HepG2 (cell line): ENCODE data around the gene XXYLT1. TPM values are rescaled to one million over a fixed set of nuclear protein-coding genes. Genes with fewer than 3 reads are reported as not detected.

Source experiments
- ATAC-seq: fragments of 200-7000 bp; cut with Tn5 transposase; 3 replicates; pipeline ENCODE4 v1.9.1; 2020; ENCODE audit warnings: mild to moderate bottlenecking, moderate library complexity
- BruUV-seq: library from RNA; stranded (reverse); fragments of 400-500 nt; replicated peaks from 2 replicates; lab custom pipeline; 2021; lab: Mats Ljungman, UMichigan
- CTCF ChIA-PET: fragments of 300-600 bp; formaldehyde crosslinking; extraction: SDS; loops from one replicate; lab custom pipeline; 2021; ENCODE audit warnings: low total read pairs, inconsistent platforms, low intra/inter-chr PET ratio; lab: Yijun Ruan, JAX
- POLR2A ChIA-PET: fragments of 350-600 bp; sonication (Branson Sonifier 250); formaldehyde crosslinking; loops from one replicate; lab custom pipeline; 2020; ENCODE audit warnings: antibody characterized with exemption, inconsistent platforms; lab: Yijun Ruan, JAX
- DNase-seq: peaks from one replicate; pipeline ENCODE4 v3.0.0-alpha.2; 2015; ENCODE audit warnings: low spot score
- FAIRE-seq: peaks from 3 replicates; lab custom pipeline; 2011; peaks lifted over from hg19 to GRCh38; lab: Jason Lieb, UNC
- H2AFZ ChIP-seq: one replicate; pipeline ENCODE4 v1.6.1; 2011; ENCODE audit warnings: low read length, inconsistent platforms
- H3K27ac ChIP-seq: fragments of 300-600 bp; 3 replicates; pipeline ENCODE4 v1.8.0; 2011; ENCODE audit warnings: mixed run types, mild to moderate bottlenecking, mixed read lengths, low read length, inconsistent platforms; ENCODE audit not compliant: insufficient read depth; ENCODE audit errors: extremely low read length
- H3K27me3 ChIP-seq, 2 experiments: fragments of 200-600 bp in 1 of 2; 2 replicates in 1 of 2; 3 replicates in 1 of 2; pipeline versions ENCODE4 v1.6.0 to v1.8.0; 2011; ENCODE audit warnings: low read length in 2 of 2, mild to moderate bottlenecking in 2 of 2, moderate library complexity in 2 of 2, inconsistent platforms in 1 of 2; ENCODE audit not compliant: insufficient read depth in 2 of 2, control insufficient read depth in 1 of 2
- H3K36me3 ChIP-seq, 2 experiments: fragments of 200-600 bp in 1 of 2; replicated peaks in 1 of 2; 2 replicates in 1 of 2; 3 replicates in 1 of 2; pipeline versions ENCODE4 v1.5.1 to v1.8.0; 2011; ENCODE audit warnings: low read length in 2 of 2, inconsistent platforms in 1 of 2; ENCODE audit not compliant: insufficient read depth in 2 of 2, control insufficient read depth in 1 of 2
- H3K4me1 ChIP-seq: 2 replicates; pipeline ENCODE4 v1.5.1; 2012; ENCODE audit warnings: low read length, inconsistent platforms; ENCODE audit not compliant: insufficient read depth
- H3K4me2 ChIP-seq: 2 replicates; pipeline ENCODE4 v1.6.0; 2011; ENCODE audit warnings: low read depth, low read length, inconsistent platforms
- H3K4me3 ChIP-seq, 3 experiments: fragments of 200-600 bp in 1 of 3; sonication (generic), shearing (Covaris generic) in 1 of 3; replicated peaks in 1 of 3; 2 replicates each; pipeline ENCODE4 v1.5.1; 2011 to 2016; ENCODE audit warnings: low read length in 3 of 3, inconsistent platforms in 2 of 3, low read depth in 2 of 3, mild to moderate bottlenecking in 2 of 3, control low read depth in 1 of 3, mixed read lengths in 1 of 3; ENCODE audit not compliant: insufficient read depth in 1 of 3
- H3K79me2 ChIP-seq: one replicate; pipeline ENCODE4 v1.6.1; 2011; ENCODE audit warnings: low read length, inconsistent platforms; ENCODE audit not compliant: insufficient read depth
- H3K9ac ChIP-seq: 2 replicates; pipeline ENCODE4 v1.6.0; 2011; ENCODE audit warnings: mild to moderate bottlenecking, low read depth, low read length, inconsistent platforms; ENCODE audit not compliant: insufficient read depth
- H3K9me3 ChIP-seq: 2 replicates; pipeline ENCODE4 v1.5.1; 2012; ENCODE audit warnings: mild to moderate bottlenecking, low read length
- H4K20me1 ChIP-seq: 2 replicates; pipeline ENCODE4 v1.6.0; 2011; ENCODE audit warnings: inconsistent platforms, mild to moderate bottlenecking, low read length, moderate library complexity; ENCODE audit not compliant: insufficient read depth
- FOXK2 ChIP-seq: fragments of 450-650 bp; IDR thresholded peaks from 2 replicates; pipeline ENCODE4 v1.6.1; 2016
- IKZF5 ChIP-seq: IDR thresholded peaks from 2 replicates; pipeline ENCODE4 v1.6.1; 2018; ENCODE audit warnings: missing genetic modification reagents, mild to moderate bottlenecking, missing compliant biosample characterization
- SNAPC5 ChIP-seq: sonication (generic); formaldehyde crosslinking; IDR thresholded peaks from 2 replicates; pipeline ENCODE4 v1.8.1; 2023; ENCODE audit warnings: mild to moderate bottlenecking, missing genetic modification reagents, borderline replicate concordance
- ZNF431 ChIP-seq: sonication (generic); formaldehyde crosslinking; IDR thresholded peaks from 2 replicates; pipeline ENCODE4 v1.9.0; 2022; ENCODE audit warnings: missing genetic modification reagents, low read depth, mild to moderate bottlenecking, borderline replicate concordance
- ZNF501 ChIP-seq: sonication (generic); formaldehyde crosslinking; IDR thresholded peaks from 2 replicates; pipeline ENCODE4 v1.5.1; 2020; ENCODE audit warnings: mild to moderate bottlenecking, moderate library complexity, missing genetic modification reagents
- ZNF564 ChIP-seq: sonication (generic); formaldehyde crosslinking; IDR thresholded peaks from 2 replicates; pipeline ENCODE4 v1.8.1; 2023; ENCODE audit warnings: mild to moderate bottlenecking, missing genetic modification reagents
- ZNF674 ChIP-seq: sonication (generic); formaldehyde crosslinking; IDR thresholded peaks from 2 replicates; pipeline ENCODE4 v1.5.0; 2020; ENCODE audit warnings: low read depth, mild to moderate bottlenecking, missing genetic modification reagents
- ZNF710 ChIP-seq: sonication (generic); formaldehyde crosslinking; IDR thresholded peaks from 2 replicates; pipeline ENCODE4 v1.5.0; 2020; ENCODE audit warnings: mild to moderate bottlenecking, missing genetic modification reagents, borderline replicate concordance
- WGBS: methylation state at CpG from one replicate; pipeline ENCODE4 v1.1.6; 2017; ENCODE audit warnings: low lambda C conversion rate; 5-methylcytosine and 5-hydroxymethylcytosine counted together
- in situ Hi-C: cut with HindIII; loops from 2 replicates; pipeline ENCODE4 v1.10.0; 2017; ENCODE audit warnings: low pct_unique_long_range_greater_than_20kb; ENCODE audit not compliant: extremely low pct_ligation_motif_present
- intact Hi-C: fragments of 100-400 bp; cut with micrococcal nuclease; formaldehyde crosslinking; loops from one replicate; pipeline ENCODE4 v1.10.0; 2022; ENCODE audit not compliant: unreplicated experiment
- polyA plus RNA-seq, 8 experiments: library from polyadenylated mRNA; depleted of rRNA in 3 of 8; stranded (reverse) in 7 of 8; unstranded in 1 of 8; fragments of >200 nt; fragmentation: Illumina TruSeq in 4 of 8; extraction: Trizol in 4 of 8; gene quantifications; 2 replicates each; pipeline versions ENCODE4 v1.2.1 to v1.2.3, GENCODE V29; 2011 to 2016; ENCODE audit warnings: low read depth in 4 of 8, missing spikeins in 1 of 8, mixed read lengths in 1 of 8; ENCODE audit not compliant: insufficient read depth in 1 of 8
- total RNA-seq, 5 experiments: library from RNA; depleted of rRNA; stranded (reverse); fragments of >200 nt; fragmentation: Illumina TruSeq; extraction: Trizol; gene quantifications; 2 replicates each; pipeline ENCODE4 v1.2.3, GENCODE V29; 2016; ENCODE audit warnings: low read depth in 1 of 5
- TF ChIP-seq, protein P1 (sequence below): sonication (generic); formaldehyde crosslinking; IDR thresholded peaks from 2 replicates; pipeline ENCODE4 v1.4.0; 2020; ENCODE audit warnings: missing genetic modification reagents, borderline replicate concordance
- TF ChIP-seq, protein P2 (sequence below): sonication (generic); formaldehyde crosslinking; IDR thresholded peaks from 2 replicates; pipeline ENCODE4 v1.9.0; 2022; ENCODE audit warnings: low read depth, missing genetic modification reagents
- TF ChIP-seq, protein P3 (sequence below): sonication (generic); formaldehyde crosslinking; IDR thresholded peaks from 2 replicates; pipeline ENCODE4 v1.8.1; 2023; ENCODE audit warnings: missing genetic modification reagents, inconsistent platforms, borderline replicate concordance

XXYLT1 gene
- total and polyA plus RNA-seq, 2 of the 13 experiments (the other 11 are each of a cell fraction or from before 2014, with no cell fraction given), result 17.7 to 19.0 TPM

DNA sequence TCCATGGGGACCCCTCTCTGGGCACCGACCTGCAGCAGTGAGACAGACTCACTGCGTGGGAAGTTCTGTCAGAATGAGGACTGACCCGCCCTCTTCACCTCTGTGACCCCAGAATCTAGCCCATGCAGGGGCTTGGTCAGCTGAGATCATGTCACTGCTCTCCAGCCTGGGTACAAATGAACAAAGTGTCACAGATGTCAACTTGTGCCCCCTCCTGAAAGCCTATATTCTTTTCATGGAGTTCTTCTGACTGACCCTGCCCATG, 210.8 kb downstream of the XXYLT1 start:
- ATAC-seq, result no peak
- POLR2A ChIA-PET, result no interaction called here
- Histone ChIP-seq H2AFZ (no peak overlapping the region), H3K4me2 (peak overlapping the region; percentile 53), H4K20me1 (no peaks in the 10 kb centered on the region), H3K4me1 (peaks cover 49% of the 10 kb centered on the region), H3K27ac (no peak overlapping the region), H3K9ac (no peak overlapping the region), H3K4me3 (peak overlapping the region in 1 of 3 experiments; percentile 10; a peak in 1 of 6 replicates), H3K9me3 (no peaks in the 10 kb centered on the region), H3K27me3 (peaks cover 3 to 14% of the 10 kb centered on the region in 2 experiments; a peak in 1 of 5 replicates), H3K79me2 (no peaks in the 10 kb centered on the region), H3K36me3 (no peaks in the 10 kb centered on the region)
- TF ChIP-seq, protein P1, sequence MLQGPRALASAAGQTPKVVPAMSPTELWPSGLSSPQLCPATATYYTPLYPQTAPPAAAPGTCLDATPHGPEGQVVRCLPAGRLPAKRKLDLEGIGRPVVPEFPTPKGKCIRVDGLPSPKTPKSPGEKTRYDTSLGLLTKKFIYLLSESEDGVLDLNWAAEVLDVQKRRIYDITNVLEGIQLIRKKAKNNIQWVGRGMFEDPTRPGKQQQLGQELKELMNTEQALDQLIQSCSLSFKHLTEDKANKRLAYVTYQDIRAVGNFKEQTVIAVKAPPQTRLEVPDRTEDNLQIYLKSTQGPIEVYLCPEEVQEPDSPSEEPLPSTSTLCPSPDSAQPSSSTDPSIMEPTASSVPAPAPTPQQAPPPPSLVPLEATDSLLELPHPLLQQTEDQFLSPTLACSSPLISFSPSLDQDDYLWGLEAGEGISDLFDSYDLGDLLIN, result 0 out of 2 replicates have a peak, but pooled peaks have one; percentile 18
- TF ChIP-seq ZNF431 (CRISPR knock-in tag) (0 out of 2 replicates have a peak, but pooled peaks have one; percentile 29), ZNF674 (no peak), FOXK2 (no peak), ZNF710 (CRISPR knock-in tag) (0 out of 2 replicates have a peak, but pooled peaks have one; percentile 51), SNAPC5 (CRISPR knock-in tag) (no peak), ZNF501 (0 out of 2 replicates have a peak, but pooled peaks have one; percentile 25), IKZF5 (CRISPR knock-in tag) (peak; percentile 4; the same call in 1 of the 2 replicates), ZNF564 (no peak)
- TF ChIP-seq, protein P2, sequence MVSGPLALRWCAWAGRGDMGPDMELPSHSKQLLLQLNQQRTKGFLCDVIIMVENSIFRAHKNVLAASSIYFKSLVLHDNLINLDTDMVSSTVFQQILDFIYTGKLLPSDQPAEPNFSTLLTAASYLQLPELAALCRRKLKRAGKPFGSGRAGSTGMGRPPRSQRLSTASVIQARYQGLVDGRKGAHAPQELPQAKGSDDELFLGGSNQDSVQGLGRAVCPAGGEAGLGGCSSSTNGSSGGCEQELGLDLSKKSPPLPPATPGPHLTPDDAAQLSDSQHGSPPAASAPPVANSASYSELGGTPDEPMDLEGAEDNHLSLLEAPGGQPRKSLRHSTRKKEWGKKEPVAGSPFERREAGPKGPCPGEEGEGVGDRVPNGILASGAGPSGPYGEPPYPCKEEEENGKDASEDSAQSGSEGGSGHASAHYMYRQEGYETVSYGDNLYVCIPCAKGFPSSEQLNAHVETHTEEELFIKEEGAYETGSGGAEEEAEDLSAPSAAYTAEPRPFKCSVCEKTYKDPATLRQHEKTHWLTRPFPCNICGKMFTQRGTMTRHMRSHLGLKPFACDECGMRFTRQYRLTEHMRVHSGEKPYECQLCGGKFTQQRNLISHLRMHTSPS (CRISPR knock-in tag), result peak; percentile 24; the same call in 1 of the 2 replicates
- TF ChIP-seq, protein P3, sequence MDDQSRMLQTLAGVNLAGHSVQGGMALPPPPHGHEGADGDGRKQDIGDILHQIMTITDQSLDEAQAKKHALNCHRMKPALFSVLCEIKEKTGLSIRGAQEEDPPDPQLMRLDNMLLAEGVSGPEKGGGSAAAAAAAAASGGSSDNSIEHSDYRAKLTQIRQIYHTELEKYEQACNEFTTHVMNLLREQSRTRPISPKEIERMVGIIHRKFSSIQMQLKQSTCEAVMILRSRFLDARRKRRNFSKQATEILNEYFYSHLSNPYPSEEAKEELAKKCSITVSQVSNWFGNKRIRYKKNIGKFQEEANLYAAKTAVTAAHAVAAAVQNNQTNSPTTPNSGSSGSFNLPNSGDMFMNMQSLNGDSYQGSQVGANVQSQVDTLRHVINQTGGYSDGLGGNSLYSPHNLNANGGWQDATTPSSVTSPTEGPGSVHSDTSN (CRISPR knock-in tag), result no peak
- in situ Hi-C loops, result no loop called here
- no CpG with 5 or more reads among the region's 3 CpGs for WGBS
- no TSS peak for BruUV-seq
- no peak for FAIRE-seq
- DNase-seq, result no peak
- intact Hi-C loops, result loop anchor here (10.0 kb wide), 1 partner anchor 55 kb away; no protein-coding TSS in a partner anchor
- CTCF ChIA-PET, result no interaction called here
